Measurements from ENCODE around the gene PPP2R5C.
"Not testable (repeated sequence)": the region's sequence is repeated elsewhere in the genome, so short reads cannot be mapped to it uniquely, and the experiment has no call there.

PPP2R5C gene

GRCh38 chr14:101761032-101761880 is at the start of gene PPP2R5C:
Gene PPP2R5C (plus strand): TSS chr14:101761709. CDS start chr14:101761894, 185 bp downstream.
- DNase-seq (ENCODE audit: low spot score) = peak; percentile 97

GRCh38 chr14:101711857-101712233 is 49.7 kb upstream of the PPP2R5C start:
- not testable (repeated sequence) for DNase-seq (ENCODE audit: low spot score)

- not testable (repeated sequence) for DNase-seq (ENCODE audit: low spot score)
Observed at GRCh38 chr14:101712341-101712740, 49.2 kb upstream of the PPP2R5C start.

GRCh38 chr14:101713091-101713490 is 48.4 kb upstream of the PPP2R5C start:
- not testable (repeated sequence) for DNase-seq (ENCODE audit: low spot score)

- DNase-seq (ENCODE audit: low spot score) = no peak
Observed at GRCh38 chr14:101713621-101714349, 47.7 kb upstream of the PPP2R5C start.

- DNase-seq (ENCODE audit: low spot score) = no peak
Observed at GRCh38 chr14:101714394-101714793, 47.1 kb upstream of the PPP2R5C start.

- no peak for DNase-seq (ENCODE audit: low spot score)
Observed at GRCh38 chr14:101715210-101716076, 46.1 kb upstream of the PPP2R5C start.

GRCh38 chr14:101716077-101716950 is 45.2 kb upstream of the PPP2R5C start:
- DNase-seq (ENCODE audit: low spot score) = no peak

- DNase-seq (ENCODE audit: low spot score) = no peak
Observed at GRCh38 chr14:101716956-101717662, 44.4 kb upstream of the PPP2R5C start.

- no peak for DNase-seq (ENCODE audit: low spot score)
Observed at GRCh38 chr14:101717663-101718490, 43.6 kb upstream of the PPP2R5C start.

- DNase-seq (ENCODE audit: low spot score) = no peak
Observed at GRCh38 chr14:101719045-101719645, 42.4 kb upstream of the PPP2R5C start.

- DNase-seq (ENCODE audit: low spot score) = no peak
Observed at GRCh38 chr14:101719708-101720107, 41.8 kb upstream of the PPP2R5C start.

GRCh38 chr14:101721111-101721510 is 40.4 kb upstream of the PPP2R5C start:
- no peak for DNase-seq (ENCODE audit: low spot score)

GRCh38 chr14:101721951-101722661 is 39.4 kb upstream of the PPP2R5C start:
- no peak for DNase-seq (ENCODE audit: low spot score)

- no peak for DNase-seq (ENCODE audit: low spot score)
Observed at GRCh38 chr14:101723061-101723595, 38.4 kb upstream of the PPP2R5C start.

GRCh38 chr14:101725652-101726051 is 35.9 kb upstream of the PPP2R5C start:
- DNase-seq (ENCODE audit: low spot score) = not testable (repeated sequence)

- no peak for DNase-seq (ENCODE audit: low spot score)
Observed at GRCh38 chr14:101726295-101726953, 35.1 kb upstream of the PPP2R5C start.

- DNase-seq (ENCODE audit: low spot score) = no peak
Observed at GRCh38 chr14:101726954-101727302, 34.6 kb upstream of the PPP2R5C start.

Data from AG20443 (cell line).